Natural killer cell (primary cell): ENCODE data around the gene DOK6. TPM values are rescaled to one million over a fixed set of nuclear protein-coding genes. Genes with fewer than 3 reads are reported as not detected.

Source experiments
- ATAC-seq, 3 donors: fragments of 150-1000 bp in 2 of 3; fragments of 200-7000 bp in 1 of 3; cut with Tn5 transposase; 1 replicate in 1 of 3; 2 replicates in 2 of 3; pipeline ENCODE4 v1.10.0; 2021; ENCODE audit warnings: mild to moderate bottlenecking in 2 of 3, moderate library complexity in 2 of 3
- DNase-seq, 2 donors: peaks; one replicate each; pipeline versions ENCODE4 v3.0.0 to v3.0.0-alpha.2; 2013 to 2021; ENCODE audit warnings: mixed read lengths in 1 of 2
- H3K27ac ChIP-seq: one replicate; pipeline ENCODE4 v1.5.1; 2013; ENCODE audit warnings: mild to moderate bottlenecking, low read length
- H3K27me3 ChIP-seq: one replicate; pipeline ENCODE4 v1.6.1; 2013; ENCODE audit warnings: low read length; ENCODE audit not compliant: control insufficient read depth, insufficient read depth
- H3K36me3 ChIP-seq: one replicate; pipeline ENCODE4 v1.6.1; 2013; ENCODE audit warnings: low read length; ENCODE audit not compliant: control insufficient read depth, insufficient read depth
- H3K4me1 ChIP-seq: one replicate; pipeline ENCODE4 v1.6.1; 2013; ENCODE audit warnings: low read length; ENCODE audit not compliant: control insufficient read depth, insufficient read depth
- H3K4me3 ChIP-seq: one replicate; pipeline ENCODE4 v1.5.1; 2013; ENCODE audit warnings: low read length
- H3K9me3 ChIP-seq: one replicate; pipeline ENCODE4 v1.6.1; 2013; ENCODE audit warnings: low read length; ENCODE audit not compliant: control insufficient read depth, insufficient read depth
- H3K27ac Mint-ChIP-seq, 2 donors: one replicate each; pipeline ENCODE4 v1.8.0; 2022; ENCODE audit warnings: mild to moderate bottlenecking in 2 of 2, mixed read lengths in 2 of 2, moderate library complexity in 1 of 2
- H3K27me3 Mint-ChIP-seq, 2 donors: one replicate each; pipeline ENCODE4 v1.8.0; 2022; ENCODE audit warnings: low read depth in 2 of 2, mixed read lengths in 2 of 2
- H3K36me3 Mint-ChIP-seq: one replicate; pipeline ENCODE4 v1.8.0; 2022; ENCODE audit warnings: mixed read lengths
- H3K4me1 Mint-ChIP-seq, 2 donors: one replicate each; pipeline ENCODE4 v1.8.0; 2022; ENCODE audit warnings: mixed read lengths in 2 of 2
- H3K4me3 Mint-ChIP-seq: one replicate; pipeline ENCODE4 v1.8.0; 2022; ENCODE audit warnings: mild to moderate bottlenecking, moderate library complexity, mixed read lengths
- H3K9me3 Mint-ChIP-seq, 2 donors: one replicate each; pipeline ENCODE4 v1.8.0; 2022; ENCODE audit warnings: mixed read lengths in 2 of 2
- WGBS: methylation state at CpG from one replicate; pipeline ENCODE4 v1.1.7; 2013; ENCODE audit warnings: missing lambda C conversion rate; ENCODE audit not compliant: insufficient coverage; 5-methylcytosine and 5-hydroxymethylcytosine counted together
- intact Hi-C: fragments of 100-400 bp; cut with micrococcal nuclease; formaldehyde crosslinking; loops from one replicate; pipeline ENCODE4 v1.14.2; 2022
- total RNA-seq, 4 donors: library from RNA; stranded (reverse); fragments of 120-200 nt in 1 of 4; gene quantifications; one replicate each; pipeline versions ENCODE4 v1.2.3 to v1.2.4, GENCODE V29; 2013 to 2022
- TF ChIP-seq, protein P1 (sequence below): fragments of 200-600 bp; IDR thresholded peaks from one replicate; pipeline ENCODE4 v1.8.0; 2022; ENCODE audit warnings: antibody characterized with exemption

Gene DOK6
- total RNA-seq, 3 donors from 2014 or later (not counting 1 experiment from before 2014, with no cell fraction given) = 0.02 TPM; not detected in 2

GRCh38 chr18:69697069-69697468, 296.4 kb downstream of the DOK6 start:
- Mint-ChIP-seq H3K4me1 (peaks cover 0 to 6% of the 10 kb centered on the region in 2 donors), H3K27ac (no peak overlapping the region), H3K9me3 (no peaks in the 10 kb centered on the region), H3K27me3 (peaks cover 0 to 6% of the 10 kb centered on the region in 2 donors), H3K36me3 (no peaks in the 10 kb centered on the region), H3K4me3 (no peak overlapping the region)
- H3K27ac ChIP-seq = no peak overlapping the region
- ATAC-seq = no peak
- no peak for DNase-seq
- no peaks in the 10 kb centered on the region for H3K4me1 ChIP-seq
- H3K27me3 ChIP-seq = no peaks in the 10 kb centered on the region
- TF ChIP-seq, protein P1, sequence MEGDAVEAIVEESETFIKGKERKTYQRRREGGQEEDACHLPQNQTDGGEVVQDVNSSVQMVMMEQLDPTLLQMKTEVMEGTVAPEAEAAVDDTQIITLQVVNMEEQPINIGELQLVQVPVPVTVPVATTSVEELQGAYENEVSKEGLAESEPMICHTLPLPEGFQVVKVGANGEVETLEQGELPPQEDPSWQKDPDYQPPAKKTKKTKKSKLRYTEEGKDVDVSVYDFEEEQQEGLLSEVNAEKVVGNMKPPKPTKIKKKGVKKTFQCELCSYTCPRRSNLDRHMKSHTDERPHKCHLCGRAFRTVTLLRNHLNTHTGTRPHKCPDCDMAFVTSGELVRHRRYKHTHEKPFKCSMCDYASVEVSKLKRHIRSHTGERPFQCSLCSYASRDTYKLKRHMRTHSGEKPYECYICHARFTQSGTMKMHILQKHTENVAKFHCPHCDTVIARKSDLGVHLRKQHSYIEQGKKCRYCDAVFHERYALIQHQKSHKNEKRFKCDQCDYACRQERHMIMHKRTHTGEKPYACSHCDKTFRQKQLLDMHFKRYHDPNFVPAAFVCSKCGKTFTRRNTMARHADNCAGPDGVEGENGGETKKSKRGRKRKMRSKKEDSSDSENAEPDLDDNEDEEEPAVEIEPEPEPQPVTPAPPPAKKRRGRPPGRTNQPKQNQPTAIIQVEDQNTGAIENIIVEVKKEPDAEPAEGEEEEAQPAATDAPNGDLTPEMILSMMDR = no peak
- H3K4me3 ChIP-seq = no peak overlapping the region
- no peaks in the 10 kb centered on the region for H3K36me3 ChIP-seq
- no peaks in the 10 kb centered on the region for H3K9me3 ChIP-seq
- intact Hi-C loops = no loop called here

DNA sequence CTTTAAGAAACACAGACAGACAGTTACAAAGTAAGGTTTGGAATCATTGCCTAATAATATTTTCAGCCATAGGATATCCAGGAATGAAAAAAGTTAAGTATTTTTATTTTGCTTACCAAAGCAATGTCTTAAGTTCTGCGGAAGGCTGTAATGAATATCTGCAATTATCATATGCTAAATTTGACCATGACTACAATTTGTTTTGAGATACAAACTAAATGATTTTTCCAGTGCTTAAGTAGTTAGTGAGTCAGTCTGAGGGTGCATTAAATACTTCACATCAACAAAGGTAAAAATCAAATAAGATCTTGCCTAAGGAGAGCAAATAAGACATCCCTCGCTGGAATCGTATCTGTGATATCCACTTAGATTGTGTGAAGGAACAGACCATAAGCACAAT, 297.0 kb downstream of the DOK6 start:
- no peak overlapping the region for H3K27ac Mint-ChIP-seq
- H3K36me3 Mint-ChIP-seq = no peaks in the 10 kb centered on the region
- Histone ChIP-seq H3K4me1 (no peaks in the 10 kb centered on the region), H3K36me3 (no peaks in the 10 kb centered on the region), H3K27me3 (no peaks in the 10 kb centered on the region), H3K27ac (no peak overlapping the region), H3K4me3 (no peak overlapping the region), H3K9me3 (no peaks in the 10 kb centered on the region)
- H3K9me3 Mint-ChIP-seq = no peaks in the 10 kb centered on the region
- H3K4me1 Mint-ChIP-seq = peaks cover 0 to 6% of the 10 kb centered on the region in 2 donors
- ATAC-seq (no peak), DNase-seq (no peak)
- WGBS = 97% methylated on average over 3 of the region's 3 CpGs
- TF ChIP-seq, protein P1 = no peak
- H3K4me3 Mint-ChIP-seq = no peak overlapping the region
- intact Hi-C loops = no loop called here
- H3K27me3 Mint-ChIP-seq = peaks cover 6% of the 10 kb centered on the region in 2 donors

DNA sequence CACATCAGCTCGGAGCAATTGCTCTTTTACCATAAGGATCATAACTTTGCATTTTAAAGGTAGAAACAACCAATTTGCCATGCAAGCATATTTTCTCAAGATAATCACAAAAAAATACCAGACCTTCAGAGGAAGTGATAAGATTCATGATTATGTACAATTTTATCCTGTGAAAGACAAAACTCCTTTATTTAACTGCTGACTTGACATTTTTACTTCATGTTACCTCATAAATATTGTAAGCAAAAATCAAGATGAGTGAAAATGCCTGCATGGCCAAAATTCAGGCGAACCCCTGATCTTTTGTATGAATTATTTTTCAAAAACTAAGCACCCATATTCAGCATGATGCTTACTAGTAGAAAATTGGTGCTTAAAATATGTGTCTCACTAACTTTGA, 300.6 kb downstream of the DOK6 start:
- Mint-ChIP-seq H3K27ac (no peak overlapping the region), H3K36me3 (no peaks in the 10 kb centered on the region), H3K9me3 (no peaks in the 10 kb centered on the region), H3K4me1 (peaks cover 4 to 6% of the 10 kb centered on the region in 2 donors), H3K4me3 (no peak overlapping the region), H3K27me3 (peaks cover 4 to 16% of the 10 kb centered on the region in 2 donors)
- Histone ChIP-seq H3K4me3 (no peak overlapping the region), H3K27ac (no peak overlapping the region), H3K4me1 (no peaks in the 10 kb centered on the region), H3K27me3 (no peaks in the 10 kb centered on the region), H3K36me3 (no peaks in the 10 kb centered on the region), H3K9me3 (no peaks in the 10 kb centered on the region)
- TF ChIP-seq, protein P1 = no peak
- ATAC-seq (no peak), DNase-seq (no peak)
- intact Hi-C loops = no loop called here
- WGBS = 100% methylated on average over 1 of the region's 2 CpGs

DNA sequence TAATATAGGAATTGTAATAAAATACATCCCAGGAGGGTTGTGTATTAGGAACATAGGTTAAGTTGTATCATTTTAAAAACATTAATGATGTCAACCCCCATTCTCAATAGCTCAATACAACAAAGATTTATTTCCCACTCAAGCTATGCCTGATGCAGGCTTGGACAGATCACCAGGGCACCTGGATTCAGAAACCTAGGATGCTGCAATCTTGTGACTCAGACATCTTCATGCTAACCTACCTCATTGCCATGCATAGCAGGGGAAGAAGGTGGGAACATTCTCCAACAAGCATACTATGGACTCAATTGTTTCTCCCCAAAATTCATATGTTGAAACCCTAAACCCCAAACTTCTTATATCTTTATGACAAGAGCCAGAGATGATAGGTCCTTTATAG, 302.8 kb downstream of the DOK6 start:
- Mint-ChIP-seq H3K4me3 (no peak overlapping the region), H3K27me3 (peaks cover 4 to 23% of the 10 kb centered on the region in 2 donors), H3K36me3 (no peaks in the 10 kb centered on the region), H3K9me3 (no peaks in the 10 kb centered on the region), H3K27ac (no peak overlapping the region), H3K4me1 (peaks cover under 1 to 4% of the 10 kb centered on the region in 2 donors)
- TF ChIP-seq, protein P1 = no peak
- ATAC-seq (no peak), DNase-seq (no peak)
- no peak overlapping the region for H3K4me3 ChIP-seq
- no peaks in the 10 kb centered on the region for H3K4me1 ChIP-seq
- H3K9me3 ChIP-seq = no peaks in the 10 kb centered on the region
- no peaks in the 10 kb centered on the region for H3K27me3 ChIP-seq
- no peaks in the 10 kb centered on the region for H3K36me3 ChIP-seq
- H3K27ac ChIP-seq = no peak overlapping the region
- intact Hi-C loops = no loop called here
